Measurements from ENCODE around the gene NBPF15.
"Not testable (repeated sequence)": the region's sequence is repeated elsewhere in the genome, so short reads cannot be mapped to it uniquely, and the experiment has no call there.

Gene NBPF15, protein sequence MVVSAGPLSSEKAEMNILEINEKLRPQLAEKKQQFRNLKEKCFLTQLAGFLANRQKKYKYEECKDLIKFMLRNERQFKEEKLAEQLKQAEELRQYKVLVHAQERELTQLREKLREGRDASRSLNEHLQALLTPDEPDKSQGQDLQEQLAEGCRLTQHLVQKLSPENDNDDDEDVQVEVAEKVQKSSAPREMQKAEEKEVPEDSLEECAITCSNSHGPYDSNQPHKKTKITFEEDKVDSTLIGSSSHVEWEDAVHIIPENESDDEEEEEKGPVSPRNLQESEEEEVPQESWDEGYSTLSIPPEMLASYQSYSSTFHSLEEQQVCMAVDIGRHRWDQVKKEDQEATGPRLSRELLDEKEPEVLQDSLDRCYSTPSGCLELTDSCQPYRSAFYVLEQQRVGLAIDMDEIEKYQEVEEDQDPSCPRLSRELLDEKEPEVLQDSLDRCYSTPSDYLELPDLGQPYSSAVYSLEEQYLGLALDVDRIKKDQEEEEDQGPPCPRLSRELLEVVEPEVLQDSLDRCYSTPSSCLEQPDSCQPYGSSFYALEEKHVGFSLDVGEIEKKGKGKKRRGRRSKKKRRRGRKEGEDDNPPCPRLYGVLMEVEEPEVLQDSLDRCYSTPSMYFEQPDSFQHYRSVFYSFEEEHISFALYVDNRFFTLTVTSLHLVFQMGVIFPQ

DNA sequence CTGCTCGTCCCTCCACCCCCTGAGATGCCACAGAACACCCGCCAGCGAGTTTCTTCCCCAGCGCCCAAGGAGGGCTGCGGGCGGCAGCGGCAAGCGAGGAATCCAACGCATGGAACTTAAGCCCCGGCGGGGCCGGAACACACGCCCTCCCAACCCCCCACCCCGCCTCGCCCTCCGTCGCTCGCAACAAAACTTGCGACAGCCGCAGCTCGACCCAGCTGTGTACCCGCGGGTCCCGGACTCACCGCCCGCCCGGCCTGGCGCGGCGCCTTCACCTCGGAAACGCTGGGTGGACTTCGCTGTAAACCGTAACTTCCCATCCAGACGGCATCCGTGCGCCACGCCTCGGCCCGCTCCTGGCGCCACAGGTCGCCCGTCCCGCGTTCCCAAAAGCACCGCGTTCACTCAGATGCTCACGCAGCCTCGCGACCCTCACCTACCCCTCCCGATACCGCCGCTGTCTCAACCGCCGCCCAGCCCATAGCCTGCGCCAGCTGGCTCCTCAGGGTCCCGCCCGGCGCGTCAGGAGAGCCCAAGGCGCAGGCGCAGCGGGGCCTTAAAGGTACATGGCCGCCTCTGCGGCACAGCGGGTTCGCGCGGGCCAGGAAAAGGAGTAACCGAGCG, at the start of gene NBPF15:
Gene NBPF15 (minus strand): TSS at position 534 of the 624 bp plus-strand sequence. CDS start 21,666 bp downstream, outside the sequence.
- DNase-seq: peak; percentile 46

DNA sequence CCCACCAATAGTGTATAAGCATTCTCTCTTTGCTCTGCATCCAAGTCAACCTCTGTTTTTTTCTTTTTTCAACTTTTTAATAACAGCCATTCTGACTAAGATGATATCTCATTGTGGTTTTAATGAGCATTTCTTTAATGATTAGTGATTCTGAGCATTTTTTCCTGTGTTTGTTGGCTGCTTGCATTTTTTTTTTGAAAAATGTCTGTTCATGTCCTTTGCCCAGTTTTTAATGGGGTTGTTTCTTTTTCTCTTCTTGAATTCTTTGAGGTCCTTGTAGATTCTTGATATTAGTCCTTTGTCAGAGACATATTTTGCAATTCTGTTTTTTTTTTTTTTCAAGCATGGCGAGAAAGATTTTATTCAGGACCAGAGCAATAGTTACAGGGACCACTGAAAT, 35.0 kb upstream of the NBPF15 start:
- DNase-seq: not testable (repeated sequence)

DNA sequence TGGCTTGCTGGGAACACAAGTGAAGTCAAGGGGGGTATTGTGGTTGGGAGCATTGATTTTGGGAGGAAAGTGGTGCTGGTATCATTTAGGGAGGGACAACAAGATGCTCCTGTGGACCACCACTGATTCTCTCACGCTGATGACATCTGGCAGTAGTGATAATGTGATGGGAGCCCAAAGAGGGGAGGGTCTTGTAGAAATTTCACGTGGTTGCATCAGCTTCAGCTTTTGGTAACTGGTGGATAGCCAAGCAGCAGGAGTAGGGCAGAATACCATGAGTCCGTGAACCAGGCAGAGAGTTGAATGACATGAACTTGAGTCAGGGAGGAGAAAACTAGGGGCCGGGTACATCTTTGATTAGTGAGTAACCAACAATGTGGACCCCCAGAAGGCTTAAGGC, 32.7 kb upstream of the NBPF15 start:
- DNase-seq: not testable (repeated sequence)

DNA sequence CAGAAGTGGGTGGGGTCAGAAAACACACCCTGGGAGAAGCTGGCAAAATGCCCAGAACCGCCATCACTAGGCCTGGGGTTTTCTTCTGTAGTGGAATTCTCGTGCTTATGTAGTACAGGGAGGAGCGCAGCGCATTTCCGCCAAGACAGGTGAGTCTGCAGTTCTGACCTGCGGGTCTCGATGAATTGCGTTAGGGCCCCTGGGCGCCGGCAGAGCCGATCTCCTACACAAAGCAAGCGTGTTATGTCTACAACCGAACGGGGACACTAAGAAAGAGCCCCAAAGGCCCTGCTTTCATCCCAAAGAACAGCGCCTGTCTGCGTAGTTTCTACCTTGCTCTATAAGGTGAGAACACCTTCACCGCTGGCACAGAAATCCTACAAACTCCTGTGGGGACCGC, 28.9 kb upstream of the NBPF15 start:
- DNase-seq: not testable (repeated sequence)

DNA sequence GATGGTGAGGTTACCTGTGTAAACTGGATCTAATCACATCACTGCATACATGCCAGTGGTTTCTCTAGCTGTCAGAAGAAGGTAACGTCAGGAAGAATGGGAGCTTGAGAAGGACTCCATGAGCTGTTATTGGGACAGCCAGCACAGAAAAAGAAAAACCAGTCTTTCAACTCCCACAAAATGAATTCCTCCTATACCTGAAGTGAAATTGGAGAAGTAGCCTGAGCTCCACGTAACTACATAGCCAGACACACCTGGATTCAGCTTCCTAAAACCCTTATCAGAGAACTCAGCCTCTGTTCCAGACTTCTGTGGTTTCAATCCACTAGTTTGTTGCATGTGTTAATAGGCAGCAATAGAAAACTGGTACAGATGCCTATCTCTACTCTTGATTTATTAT, 25.5 kb upstream of the NBPF15 start:
- DNase-seq: not testable (repeated sequence)

DNA sequence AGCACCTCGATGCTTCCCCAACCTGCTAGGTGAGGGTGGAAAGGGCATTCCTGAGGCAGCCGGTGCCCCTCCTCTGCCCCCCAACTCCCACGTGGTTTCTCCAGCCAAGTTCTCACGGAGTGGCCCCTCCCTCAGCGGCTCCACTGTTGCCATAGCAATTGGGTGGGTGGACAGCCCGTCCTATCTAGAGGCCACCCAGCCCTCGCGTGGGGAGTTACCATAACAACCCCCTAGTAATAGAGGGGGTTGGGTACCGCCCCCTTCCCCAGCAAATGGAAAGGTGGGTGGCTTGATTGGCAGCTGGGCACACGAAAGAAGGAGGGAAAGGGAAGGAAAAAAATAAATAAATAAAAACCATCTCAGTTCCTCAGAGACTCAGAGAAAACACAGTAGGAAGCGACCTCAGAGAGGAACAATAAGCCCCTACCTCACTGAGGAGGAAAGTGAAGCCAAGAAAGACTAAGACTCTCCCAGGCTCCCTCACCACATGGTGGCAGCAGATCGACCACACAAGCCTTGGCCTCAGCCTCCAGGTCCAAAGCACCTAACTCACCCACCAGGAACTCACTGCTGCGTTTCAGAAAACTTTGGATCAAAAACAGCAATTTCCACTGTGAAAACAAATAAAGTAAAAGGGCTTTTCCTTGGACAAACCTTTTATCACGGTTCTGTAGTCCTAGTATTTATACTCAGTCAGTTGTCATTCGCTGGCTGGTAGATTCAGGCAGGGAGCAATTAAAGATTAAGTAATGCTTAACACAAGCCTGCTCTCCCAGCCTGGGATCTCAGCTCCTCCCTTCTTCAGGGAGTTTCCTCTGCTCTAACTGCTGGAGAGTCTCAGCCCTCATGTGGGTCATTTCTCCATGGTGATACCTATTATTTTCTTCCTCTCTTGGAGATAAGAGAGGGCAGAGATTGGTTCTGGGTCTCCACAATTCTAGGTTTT, 23.9 kb upstream of the NBPF15 start:
- not testable (repeated sequence) for DNase-seq

DNA sequence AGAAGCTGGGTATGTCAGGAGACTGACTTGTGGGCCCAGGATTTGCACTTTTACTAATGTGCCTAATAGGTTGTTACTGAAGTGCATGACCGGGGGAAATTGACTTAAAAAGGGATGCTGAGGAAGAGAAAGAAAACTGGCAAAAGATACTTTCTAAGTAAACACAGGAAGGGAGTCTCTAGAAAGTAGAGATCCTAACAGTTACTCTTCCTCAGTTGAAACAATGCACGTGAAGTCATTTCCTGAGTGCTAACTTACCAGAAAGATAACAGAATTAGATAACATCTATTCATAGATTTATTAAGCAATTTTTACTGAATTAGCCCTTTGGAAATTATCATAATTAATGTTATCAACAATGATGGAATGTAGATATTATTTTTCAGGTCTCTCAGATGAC, 12.4 kb upstream of the NBPF15 start:
- DNase-seq: not testable (repeated sequence)

DNA sequence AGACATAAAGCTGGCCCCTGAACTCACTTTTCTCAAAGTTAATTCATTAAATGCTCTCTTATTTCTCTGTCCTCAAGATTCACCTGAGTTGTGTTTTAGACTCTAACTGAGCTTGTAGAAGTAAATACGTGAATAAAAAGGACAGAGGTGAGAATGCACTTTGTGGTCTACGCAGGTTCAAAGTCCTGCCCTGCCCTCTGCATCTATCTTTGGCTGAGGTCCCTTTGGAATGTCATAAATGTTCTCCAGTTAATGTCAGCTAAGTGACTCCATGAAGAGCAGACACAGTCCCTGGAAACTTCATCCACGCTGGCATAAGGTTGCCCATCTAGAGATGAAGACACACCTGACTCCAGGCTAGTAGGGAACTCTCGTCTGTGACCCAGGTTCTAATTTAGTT, 10.0 kb upstream of the NBPF15 start:
- DNase-seq: not testable (repeated sequence)

DNA sequence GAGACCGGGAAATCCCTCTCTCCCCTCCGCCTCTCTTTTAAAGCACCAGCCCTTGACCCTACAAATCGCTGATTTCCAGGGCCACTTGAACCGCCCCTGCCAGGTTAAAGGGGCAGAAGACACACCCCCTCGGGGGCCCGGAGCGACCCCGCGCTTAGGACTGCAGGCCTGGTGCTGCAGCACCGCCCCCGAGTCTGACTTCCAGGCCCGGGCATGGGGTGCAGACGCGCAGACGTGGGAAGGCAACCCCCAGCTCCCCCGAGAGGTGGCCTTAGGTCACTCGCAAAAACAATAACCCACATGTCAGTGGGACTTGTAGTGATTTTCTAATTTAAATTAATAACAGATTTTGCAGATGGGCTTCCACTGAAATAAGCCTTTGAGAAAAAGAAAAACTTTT, 309 bp upstream of the NBPF15 start:
- DNase-seq: not testable (repeated sequence)

DNA sequence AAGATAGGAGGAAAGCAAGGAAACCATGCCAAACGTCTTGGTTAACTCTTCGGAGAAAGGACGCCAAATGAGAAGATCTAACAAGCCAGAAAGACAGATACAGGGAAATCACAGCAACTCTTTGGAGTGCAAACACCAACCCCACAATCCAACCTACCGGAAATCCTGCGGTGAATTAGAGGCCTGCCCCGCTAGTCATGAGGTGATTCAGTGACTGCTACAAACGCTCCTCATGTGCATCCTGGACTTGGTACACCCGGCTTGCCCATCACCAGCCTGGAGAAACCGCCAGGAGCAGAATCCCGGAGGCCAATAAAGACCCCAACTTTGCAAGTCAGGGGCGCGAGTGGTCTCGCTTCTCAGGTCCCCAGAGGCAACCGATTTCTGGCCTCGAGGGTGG, 783 bp downstream of the NBPF15 start:
- DNase-seq: not testable (repeated sequence)

DNA sequence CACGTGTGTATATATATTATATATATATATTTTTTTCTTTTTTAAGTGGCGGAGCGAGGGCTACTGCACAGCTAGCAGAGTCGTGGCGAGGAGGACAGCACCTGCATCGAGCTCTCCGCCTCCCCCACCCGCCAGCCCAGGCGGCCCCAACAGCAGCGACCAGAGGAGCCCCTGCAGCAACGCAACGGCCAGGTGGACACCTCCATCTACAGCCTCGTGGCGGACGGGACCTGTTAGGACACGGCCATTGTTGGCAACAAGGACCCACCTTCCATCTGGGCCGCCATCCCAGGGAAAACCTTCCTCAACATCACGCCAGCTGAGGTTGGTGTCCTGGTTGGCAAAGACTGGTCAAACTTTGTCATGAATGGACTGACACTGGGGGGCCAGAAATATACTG, 19.1 kb downstream of the NBPF15 start:
- not testable (repeated sequence) for DNase-seq

DNA sequence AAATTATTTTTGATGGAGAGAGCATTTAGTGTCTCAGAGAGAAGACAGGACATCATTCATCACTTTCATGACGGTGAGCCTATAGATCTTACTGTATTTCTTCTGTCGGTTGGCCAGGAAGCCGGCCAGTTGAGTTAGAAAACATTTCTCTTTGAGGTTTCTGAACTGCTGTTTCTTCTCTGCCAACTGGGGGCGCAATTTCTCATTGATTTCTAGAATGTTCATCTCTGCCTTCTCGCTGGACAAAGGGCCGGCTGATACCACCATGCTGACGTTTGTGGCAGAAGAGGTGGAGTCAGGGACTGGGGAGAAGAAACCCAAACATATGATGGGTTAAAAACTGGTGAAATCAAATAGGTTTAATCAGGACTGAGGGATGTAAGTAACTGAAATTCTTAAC, 21.7 kb downstream of the NBPF15 start:
- not testable (repeated sequence) for DNase-seq

DNA sequence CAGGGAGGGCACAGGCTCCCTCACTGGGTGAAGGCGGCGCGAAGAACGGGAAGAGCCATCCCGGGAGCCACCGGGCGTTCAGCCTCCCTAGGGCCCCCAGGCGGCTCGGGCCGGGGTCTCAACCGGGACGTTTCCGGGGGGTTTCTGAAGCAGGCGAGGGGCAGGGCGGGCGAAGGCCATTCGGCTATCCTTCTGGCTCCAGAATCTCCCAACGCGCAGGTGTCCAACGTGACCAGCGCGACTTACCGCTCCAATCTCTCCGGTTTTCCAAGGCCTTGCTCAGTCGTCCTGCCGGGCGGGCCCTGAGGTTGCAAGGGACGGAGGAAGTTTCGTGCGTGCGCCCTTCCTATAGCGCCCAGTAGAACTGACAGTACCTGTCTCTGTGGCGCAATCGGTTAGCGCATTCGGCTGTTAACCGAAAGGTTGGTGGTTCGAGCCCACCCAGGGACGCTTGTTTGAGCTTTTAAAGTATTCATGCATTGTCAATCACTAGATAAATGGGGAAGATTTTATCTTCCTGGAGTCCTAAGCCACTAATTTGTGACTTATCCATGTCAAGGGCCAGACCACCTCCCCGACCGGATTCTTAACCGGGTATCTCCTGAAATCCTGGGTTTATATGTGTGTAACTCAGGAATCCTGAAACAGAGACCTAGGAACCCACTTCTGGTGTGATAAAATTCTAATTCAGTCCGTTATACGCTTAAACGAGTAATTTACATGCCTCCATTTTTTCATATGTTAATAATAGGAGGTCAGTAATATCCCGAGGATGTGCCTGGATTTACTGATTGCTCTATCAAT, 42.4 kb downstream of the NBPF15 start:
- not testable (repeated sequence) for DNase-seq

DNA sequence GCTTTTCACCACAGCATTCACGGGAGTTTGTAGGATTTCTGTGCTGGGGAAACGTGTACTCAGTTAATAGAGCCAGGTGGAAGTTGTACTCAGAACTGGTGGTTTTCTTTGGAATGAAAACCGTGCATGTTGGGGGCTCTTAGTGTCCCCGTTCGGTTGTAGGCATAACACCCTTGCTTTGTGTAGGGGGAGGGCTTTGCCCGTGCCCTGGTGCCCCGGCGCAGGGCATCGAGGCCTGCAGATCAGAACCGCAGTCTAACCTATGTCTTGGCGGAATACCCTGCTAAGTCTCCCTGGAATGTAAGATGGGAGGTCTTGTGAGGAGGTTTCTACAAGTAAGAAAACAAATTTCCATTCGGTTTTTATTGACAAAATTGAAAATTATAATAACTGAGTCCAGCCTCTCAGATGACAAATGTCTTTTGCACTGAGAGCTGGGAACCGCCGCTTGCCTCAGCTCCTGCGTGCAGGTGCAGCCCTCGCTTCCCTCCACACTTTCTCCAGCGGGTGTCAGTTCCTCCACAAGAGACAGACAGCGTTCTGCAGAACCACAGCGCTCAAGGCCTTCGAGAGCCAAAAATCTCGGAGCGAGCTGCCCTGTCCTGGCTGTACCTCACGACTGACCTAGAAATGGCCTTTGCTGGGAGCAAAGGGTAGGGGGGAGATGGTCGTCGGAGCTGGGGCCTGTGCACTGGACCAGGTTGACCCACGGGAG, 47.9 kb downstream of the NBPF15 start:
- not testable (repeated sequence) for DNase-seq

DNA sequence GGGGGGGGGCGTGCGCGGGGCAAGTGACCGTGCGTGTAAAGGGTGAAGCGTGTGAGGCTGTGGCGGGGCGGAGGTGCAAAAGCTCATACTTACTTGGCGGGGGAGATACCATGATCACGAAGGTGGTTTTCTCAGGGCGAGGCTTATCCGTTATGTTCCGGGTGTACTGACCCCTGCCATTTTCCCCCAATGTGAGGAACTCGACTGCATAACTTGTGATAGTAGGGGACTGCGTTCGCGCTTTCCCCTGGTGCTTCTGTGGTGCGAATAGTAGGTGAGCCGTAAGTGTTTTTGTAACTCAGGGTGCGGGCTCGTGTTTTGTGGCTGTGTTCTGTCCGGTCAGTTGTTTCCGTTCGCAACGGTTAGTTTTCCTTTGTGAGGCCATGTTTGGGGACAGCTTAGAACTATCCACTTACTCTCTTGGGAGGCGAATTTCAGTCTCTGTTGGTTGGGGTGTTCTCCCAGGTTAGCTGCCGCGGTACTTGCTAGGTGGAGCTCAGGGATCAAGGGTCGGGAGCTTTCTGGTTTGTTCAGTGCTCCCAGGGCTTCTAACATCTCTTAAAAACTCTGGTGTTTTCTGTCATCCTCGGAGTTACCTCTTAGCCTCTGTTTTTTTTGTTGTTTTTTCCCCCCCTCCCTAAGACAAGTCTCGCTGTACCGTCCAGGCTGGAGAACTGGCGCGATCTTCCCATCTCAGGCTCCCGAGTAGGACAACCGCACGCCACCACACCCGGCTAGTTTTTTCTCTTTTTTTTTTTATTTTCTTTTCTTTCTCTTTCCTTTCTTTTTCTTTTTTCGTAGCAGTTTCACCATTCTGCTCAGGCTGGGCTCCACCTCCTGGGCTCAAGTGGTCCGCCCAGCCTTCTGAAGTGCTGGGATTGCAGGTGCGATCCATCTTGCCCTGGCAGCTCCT, 48.7 kb downstream of the NBPF15 start:
- DNase-seq: peak; percentile 78

DNA sequence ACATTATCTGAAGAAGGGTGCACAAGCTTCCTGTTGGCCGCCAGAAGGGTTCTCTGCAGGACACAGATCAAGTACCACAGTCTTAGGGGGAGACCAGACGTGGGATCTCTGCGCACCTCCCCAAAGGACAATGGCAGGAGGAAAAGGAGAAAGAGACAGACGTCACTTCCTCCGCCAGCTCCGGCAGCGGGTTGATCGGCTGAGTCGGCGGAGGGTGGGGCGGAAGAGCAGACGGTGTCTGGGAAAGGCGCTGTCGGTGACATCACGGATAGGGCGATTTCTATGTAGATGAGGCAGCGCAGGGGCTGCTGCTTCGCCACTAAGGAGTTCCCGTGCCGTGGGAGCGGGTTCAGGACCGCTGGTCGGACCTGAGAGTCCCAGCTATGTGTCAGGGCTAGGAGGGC, 49.4 kb downstream of the NBPF15 start:
- DNase-seq: peak; percentile 54

DNA sequence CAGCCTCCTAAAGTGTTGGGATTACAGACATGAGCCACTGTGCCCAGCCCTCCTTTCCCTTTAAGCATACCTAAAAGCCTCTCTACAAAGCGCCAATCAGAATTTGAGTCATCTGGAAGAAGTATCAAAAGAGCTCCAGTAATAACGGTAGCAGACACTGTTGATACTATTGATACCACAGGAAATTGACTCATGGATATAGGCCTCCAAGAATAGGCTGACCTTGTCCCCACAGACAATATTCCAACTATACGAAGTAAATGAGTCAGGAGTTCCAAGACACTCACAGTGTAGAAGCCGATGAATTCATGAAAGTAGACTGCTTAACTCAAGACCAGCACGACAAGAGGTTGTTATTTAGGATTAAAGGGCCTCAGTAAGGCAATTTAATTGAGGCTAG, 58.7 kb downstream of the NBPF15 start:
- not testable (repeated sequence) for DNase-seq

DNA sequence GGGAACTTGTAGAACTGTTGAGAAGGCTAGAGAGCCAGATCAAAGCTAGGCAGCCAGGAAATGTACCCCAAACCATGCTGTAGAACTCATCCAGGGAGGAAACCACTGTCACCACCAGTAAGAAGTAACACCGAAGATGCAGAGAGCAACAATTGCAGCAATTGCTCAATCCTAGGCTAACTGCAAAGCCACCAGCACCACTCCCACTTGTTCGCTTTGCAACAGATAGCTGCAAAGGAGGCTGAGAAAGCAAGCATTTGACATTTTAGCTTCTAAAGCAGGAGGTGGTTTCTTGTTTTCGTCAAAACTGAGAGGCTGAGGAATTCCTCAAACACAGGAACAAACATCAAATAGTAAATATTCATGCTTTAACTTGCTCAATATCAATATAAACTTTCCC, 89.8 kb downstream of the NBPF15 start:
- not testable (repeated sequence) for DNase-seq

Data from T1000 (cell line).